Measurements from ENCODE around the gene SPAG7.

The SPAG7 gene

DNA sequence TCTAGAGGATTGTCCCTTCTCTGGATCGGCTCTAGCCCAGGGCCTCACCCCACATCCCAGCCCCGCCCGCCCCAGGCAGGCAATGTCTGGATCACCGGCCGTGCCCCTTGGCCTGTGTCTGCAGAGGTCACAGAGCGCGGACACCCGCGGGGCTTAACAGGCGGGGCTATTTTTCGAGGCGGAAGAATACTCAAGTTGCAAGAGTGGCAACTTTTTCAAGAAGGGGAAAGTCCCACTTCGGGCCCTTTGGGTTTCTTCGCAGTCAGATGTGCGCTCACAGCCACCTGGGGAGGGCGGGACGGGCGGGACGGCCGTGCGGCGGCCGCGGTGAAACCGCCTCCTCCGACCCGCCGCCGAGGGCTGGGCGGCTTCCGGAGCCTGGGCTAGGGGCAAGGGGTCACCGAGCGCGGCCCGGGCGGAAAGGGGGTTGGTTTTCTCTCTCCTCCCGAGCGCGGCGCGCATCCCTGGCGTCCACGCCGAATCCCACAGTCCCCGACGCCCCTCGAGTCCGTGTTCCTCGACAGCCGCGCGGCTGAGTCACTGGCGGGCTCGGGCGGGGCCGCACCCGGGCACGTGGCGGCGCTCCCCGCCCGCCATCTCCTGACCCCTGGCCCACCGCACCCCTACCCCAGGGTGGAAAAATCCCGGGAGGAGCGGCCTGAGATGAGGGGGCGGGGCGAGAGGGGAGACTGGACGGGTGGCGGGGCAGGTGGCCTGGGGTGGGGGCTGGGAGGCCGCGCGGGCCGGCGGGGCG, 18.1 kb downstream of the SPAG7 start:
- peak; percentile 82 for DNase-seq

DNA sequence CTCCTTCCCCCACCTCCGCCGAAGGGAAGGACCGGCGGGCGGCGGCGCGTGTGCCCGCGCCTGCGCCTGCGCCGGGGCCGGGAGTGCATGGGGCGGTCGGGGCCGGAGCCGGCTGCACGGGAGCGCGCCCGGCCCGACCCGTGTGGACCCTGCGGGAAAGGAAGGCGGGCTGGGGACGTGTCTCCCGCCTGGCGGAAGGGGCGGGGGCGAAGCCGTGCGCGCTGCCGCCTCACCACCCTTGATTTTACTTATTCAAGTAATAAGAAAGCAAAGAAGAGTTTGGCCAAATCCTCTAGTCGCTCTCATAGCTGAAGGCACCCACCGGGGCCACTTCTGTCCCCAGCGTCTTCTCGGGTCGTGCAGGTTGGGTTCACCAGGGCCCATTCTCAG, 18.7 kb downstream of the SPAG7 start:
- DNase-seq = peak; percentile 87

DNA sequence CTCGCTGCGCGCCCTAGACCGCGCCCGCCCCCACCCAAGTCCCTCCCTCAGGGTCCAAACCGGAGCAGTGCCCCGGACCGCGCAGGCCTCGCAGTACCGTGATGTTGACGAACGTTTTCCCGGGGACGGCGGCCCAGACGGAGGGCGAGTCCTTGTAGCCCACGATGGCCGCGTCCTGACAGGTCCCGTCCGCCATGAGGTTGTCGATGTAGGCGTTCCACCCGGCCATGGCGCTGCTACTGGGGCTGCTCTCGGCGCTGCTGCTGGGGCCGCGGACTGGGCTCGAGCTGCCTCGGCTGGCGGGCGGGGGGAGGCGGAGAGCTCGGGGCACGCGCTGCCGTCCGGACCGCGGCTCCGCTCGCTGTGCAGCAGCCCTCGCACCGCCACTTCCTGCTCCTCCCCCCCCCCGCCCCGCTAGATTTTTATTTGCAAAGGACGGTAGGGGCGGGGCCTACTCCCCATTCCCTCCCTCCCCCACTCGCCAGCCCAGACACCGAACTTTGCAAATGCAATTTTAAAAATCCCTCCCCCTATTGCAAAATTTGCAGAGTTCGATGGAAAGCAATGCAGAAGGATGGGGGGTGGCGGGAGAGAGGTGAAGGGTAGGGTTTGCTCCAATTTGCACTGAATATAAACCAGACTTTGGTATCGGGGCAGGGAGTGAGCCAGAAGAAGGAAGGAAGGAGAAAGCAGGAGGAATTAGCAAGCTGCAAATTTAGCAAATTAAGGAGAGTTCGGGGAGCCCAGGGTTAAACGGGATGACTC, 19.3 kb downstream of the SPAG7 start, which contains the start of gene PFN1:
PFN1 (minus strand) TSS at position 365 of the 765 bp plus-strand sequence; CDS start at position 229, 136 bp downstream.
- peak; percentile 90 for DNase-seq

DNA sequence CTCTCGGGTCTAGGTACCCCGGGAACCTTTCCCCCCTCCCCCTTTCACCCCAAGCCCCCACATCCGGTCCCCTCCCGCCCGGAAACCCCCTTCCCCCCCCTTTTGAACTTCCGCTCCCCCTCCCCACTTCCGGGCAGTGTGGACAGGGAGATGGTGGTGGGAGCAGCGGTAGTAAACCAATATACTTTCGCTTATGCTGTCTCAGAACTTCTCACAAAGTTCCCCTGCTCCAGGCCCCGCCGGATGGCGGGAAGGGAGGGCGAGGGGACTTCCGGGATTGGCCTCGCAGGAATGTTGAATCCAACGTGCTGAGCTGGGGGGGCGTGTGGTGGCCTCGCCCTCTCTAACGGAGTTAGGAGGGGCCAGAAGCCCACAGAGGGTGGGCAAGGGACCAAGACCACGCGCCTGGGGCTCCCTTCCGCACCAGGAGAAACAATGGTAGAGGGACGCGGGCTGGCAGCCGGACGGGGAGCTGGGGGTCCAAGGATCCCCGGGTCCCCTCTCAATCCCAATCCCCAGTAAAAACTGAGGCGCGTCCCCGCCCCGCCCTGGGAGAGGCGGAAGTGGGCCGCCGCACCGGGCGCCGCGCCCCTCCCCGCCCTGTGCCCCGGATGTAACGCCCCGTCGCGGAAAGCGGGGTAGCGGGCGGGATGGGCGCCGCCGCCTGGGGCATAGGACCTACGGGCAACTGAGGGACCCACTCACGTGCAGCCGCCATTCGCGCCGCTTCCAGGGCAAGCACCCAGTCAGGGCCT, 20.0 kb downstream of the SPAG7 start:
- DNase-seq = peak; percentile 50

DNA sequence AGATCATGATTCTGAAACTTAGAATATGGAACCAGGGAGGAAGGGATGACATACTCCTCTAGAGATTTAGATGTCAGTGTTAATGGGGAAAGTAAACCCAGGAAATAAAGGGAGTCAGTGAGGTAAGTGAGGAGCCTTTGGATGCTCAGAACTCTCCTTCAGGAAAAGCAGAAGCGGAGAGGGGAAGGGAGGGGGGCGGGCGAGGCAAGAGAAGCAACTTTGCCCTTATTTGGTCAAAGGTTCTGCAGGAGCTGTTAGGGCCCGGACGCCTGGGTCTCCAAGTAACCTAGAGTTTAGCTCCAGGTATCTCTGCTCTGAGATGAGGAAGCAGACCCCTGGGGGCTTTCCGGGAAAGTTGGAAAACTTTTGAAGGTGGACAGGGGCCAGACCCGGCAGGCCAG, 20.6 kb downstream of the SPAG7 start:
- DNase-seq = peak; percentile 42

DNA sequence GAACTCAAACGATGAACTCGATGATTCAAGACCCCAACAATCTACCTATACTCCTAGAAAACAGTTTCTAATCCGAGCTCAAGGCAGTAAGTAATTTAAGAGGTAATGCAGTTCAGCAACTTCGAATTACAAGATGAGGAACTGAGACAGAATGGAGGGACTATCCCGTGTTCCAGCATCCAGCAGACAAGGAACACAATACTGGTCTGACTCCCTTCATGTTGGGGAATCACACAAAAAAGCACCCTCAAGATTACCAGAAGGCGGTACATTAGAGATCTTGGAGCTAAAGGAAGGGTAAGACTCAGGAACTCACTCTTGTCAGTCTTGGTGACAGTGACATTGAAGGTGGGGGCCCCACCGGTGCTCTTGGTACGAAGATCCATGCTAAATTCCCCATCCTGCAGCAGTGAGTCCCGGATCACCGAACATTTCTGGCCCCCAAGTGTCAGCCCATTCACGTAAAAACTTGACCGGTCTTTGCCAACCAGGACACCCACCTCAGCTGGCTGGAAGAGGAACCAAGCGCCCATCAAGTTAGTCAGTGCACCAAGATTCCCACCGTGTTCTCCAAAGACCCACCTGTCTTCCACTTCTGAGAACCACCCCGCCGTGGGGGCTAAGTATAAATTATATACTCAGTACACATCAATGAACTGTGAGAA, 21.2 kb downstream of the SPAG7 start:
- no peak for DNase-seq

DNA sequence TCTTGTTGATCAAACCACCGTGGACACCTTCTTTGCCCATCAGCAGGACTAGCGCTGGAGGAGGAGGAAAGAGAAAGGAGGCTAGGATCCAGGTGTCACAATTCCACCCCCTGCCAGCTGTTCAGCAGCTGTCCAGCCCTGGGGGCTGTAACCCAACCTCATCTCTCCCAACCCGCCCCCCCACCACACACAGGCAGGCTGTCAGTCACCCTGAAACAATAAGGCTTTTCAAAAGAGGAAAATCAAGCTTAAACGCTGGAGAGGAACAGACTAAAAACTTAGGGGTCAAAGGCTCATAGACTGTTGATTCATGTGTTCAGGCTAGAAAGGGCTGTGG, 21.7 kb downstream of the SPAG7 start:
- no peak for DNase-seq

DNA sequence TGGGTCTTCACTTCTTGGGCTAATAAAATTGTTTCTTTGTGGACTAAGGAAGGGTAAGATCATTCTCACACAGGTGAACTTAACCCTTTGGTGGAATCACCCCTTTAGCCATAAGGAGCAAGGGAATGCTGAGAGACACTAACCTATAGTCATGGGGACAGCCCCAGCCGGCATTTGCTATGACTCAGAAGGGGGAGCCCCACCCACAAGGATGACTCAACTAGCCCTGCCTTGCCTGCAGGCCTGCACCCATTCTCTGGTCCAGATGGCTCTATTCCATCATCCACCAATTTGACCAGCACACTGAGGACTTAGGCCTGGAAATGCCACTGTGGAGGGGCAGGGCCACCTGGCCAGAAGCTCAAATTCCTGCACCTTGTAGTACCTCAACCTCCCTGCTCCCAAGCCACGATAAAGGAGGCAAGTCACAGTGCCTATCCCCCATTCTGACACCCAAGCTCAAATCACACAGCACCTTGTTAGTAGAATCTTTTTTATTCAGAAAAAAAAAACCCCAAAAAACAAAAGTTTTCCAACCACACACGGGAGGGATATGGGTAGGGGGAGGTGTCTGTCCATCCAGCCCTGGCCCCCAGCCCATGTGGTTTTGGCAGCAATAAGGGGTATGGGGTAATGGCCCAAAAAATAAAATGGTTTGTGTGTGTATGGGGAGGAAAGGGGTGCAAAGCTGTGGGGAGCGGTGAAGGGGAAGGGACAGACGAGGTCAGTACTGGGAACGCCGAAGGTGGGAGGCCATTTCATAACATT, 22.3 kb downstream of the SPAG7 start:
- no peak for DNase-seq

DNA sequence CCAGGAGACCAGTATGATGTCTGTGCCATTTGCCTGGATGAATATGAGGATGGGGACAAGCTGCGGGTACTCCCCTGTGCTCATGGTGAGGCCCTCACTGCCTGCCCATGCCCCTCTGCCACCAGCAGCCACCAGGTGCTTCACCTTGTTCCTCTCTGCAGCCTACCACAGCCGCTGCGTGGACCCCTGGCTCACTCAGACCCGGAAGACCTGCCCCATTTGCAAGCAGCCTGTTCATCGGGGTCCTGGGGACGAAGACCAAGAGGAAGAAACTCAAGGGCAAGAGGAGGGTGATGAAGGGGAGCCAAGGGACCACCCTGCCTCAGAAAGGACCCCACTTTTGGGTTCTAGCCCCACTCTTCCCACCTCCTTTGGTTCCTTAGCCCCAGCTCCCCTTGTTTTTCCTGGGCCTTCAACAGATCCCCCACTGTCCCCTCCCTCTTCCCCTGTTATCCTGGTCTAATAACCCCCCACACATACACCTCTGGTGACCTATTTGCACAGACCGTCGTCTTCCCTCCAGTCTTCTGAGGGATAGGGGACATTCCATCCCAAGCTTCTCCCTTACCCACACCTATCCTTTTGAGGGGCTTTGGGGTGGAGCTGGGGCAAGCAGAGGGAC, 23.0 kb downstream of the SPAG7 start:
- DNase-seq = no peak

DNA sequence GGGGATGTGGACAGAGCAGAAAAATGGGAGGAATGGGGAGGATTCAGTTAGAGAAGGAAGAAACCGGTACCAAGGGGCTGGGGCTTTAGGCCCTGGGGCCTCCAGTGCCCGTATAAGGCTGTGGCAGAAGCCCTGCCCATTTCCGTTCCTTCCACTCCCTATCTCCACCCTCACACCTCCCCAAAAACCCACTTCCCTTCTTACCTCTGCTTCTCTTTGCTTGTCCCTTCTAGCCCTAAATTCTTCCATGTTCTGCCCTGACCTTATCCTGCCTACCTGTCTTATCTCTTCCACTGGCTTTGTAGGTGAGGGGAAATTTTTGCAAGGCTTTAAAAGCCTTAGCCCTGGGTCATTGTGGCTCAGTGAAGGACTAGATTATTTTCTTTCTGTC, 23.5 kb downstream of the SPAG7 start:
- no peak for DNase-seq

DNA sequence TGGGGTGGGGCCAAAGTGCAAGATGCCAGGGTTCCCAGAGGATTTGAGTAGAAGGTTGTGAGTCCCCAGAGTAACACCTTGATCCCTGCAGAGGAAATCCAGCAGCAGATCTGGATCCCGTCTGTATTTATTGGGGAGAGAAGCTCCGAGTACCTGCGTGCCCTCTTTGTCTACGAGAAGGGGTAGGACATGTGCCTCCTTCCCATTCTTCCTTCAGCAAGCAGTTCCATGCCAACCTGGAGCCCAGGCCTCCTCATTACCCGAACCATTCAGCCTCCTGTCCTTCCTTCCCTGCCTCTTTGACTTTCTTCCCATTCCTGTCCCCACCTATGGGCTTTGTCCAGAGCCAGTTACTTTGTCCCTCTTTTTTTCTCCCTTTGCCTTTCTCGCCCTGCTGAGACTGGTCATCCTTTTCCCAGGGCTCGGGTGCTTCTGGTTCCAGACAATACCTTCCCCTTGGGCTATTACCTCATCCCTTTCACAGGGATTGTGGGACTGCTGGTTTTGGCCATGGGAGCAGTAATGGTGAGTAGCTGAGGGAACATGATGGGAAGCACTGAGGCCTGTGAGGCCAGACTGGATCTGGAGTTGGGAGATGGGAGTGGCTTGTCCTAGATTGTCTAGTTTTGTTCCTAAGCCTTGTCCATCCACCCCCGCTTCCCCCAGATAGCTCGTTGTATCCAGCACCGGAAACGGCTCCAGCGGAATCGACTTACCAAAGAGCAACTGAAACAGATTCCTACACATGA, 24.7 kb downstream of the SPAG7 start:
- no peak for DNase-seq

DNA sequence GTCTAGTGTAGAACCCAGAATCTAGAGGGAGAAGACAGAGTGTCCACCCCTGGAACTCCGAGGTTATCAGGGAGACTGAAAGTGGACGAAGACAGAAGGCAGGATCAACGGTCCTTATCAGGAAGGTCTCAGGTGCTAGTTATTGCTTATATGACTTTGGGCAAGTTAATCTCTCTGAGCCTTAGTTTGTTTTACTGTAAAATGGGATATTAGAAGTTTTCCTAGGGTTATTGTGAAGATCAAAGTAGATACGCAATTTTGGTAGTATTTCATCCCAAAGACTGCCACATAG, 26.4 kb downstream of the SPAG7 start:
- no peak for DNase-seq

DNA sequence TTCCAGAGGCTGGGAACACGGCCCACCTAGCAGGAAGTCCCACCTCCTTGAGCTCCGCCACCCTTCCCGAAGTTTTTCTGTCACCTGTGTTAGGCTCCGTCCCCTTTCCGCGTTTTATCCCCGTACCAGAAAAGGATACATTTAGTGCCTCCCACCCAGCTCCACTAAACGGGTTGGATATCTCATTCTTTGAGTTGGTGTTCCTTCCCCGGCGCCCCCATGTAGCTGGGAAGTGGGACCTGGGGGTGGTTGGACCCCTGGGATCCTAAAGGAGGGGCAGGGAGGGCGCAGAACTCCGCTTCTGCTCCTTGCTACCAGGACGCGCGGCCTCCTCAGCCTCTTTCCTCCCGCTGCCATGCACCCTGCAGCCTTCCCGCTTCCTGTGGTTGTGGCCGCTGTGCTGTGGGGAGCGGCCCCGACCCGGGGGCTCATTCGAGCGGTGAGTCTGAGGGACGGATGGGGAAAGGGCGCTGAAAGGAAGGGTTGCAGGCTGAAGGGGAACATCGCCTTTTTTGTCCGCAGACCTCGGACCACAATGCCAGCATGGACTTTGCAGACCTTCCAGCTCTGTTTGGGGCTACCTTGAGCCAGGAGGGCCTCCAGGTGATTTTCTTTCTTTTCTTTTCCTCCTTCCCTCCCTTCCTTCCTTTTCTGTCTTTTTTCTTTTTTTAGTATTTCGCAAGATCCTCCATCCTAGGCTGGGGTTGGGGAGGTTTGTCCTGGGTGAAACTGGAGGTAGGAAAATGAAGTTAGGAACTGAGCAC, 26.9 kb downstream of the SPAG7 start:
- DNase-seq = no peak

DNA sequence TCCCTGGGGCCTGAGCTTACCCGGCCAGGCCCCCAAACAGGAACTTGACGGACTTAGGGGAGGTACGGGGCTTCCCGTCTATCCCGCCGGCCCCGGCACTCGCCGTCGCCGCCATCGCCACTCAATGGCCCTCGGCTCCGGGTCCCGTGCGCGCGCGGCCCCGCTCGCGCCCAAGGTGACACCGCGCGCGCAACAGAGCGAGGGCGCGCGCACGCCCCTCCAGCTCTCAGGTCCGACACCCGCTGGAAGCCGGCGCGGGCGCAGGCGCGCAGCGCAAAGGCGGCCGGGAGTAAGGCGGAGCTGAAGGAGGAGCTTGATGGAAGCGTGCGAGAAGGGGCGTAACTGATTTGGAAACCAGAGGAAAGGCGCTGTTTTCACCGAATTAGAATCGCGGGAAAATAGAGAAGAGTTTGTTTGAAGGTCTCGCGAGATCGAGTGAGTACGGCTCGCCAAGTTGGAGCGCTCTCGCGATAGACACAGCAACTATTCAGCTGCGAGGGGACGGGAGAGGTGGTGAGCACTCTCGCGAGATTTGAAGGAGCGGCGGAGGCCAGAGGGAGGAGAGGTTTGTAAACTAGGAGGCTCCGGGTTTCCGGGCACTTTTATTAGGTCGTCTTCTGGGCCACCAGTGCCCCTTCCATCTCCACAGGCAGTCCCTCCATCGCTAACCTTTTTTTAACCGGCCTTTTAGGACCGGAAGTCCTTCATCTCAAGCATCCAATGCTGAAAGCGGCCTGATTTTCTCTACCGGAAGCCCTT, 27.6 kb downstream of the SPAG7 start, which contains the start of the genes RNF167 and SLC25A11:
RNF167 (plus strand) TSS at position 473 of the 759 bp plus-strand sequence. CDS start 642 bp downstream, outside the sequence.
SLC25A11 (minus strand) TSS at position 251 of the 759 bp plus-strand sequence; CDS start at position 115, 136 bp downstream.
- peak; percentile 97 for DNase-seq

DNA sequence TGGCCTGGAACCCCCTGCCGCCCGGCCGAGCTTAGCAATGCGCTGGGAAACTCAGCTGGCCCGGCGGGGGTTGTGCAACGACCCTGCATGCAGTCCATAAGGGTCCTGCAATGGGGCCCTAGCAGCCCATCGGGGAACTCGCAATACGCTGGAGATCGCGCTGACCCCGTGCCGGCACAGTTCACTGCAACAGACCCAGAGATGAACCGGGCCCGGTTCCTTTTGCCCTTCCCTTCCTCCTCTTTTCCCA, 28.1 kb downstream of the SPAG7 start:
- DNase-seq = no peak

DNA sequence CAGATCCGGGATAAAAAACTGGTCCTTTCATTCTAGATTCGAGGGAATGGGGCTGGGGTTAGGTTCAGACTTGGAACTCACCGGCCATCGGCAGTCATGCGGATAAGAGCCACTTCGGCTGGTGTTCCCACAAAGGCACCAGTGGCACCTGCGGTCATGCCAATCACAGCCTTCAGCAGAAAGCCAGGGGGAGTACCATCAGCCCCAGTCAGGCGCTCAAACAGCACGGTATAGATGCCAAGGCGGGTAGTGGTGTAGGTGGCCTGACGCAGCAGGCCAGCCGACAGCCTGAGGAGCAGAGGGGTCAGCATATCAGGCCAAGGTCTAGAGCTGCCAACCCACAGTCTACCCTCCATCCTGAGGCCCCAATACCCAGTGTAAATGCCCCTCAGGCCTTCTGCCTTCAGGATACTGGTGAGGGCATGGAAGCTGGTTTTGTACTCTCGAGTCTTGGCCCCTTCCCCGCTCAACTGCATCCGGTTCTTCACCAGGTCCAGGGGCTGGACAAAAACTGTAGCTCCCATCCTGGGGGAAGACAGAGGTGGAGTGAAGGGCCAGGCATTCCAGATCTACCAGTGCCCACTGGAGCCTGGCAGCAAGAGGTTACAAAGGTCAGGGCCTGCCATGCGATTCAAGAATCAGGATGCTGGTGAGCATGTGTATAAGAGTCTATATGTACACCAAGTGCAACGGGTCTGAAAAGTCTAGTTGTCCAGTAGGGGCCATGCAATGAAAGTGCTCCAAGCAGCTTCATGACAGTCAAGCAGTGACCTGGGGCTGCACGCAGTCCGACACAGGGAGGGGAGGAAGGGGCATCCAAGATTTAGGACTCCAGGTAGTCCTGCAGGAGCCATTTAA, 28.7 kb downstream of the SPAG7 start:
- peak; percentile 33 for DNase-seq

DNA sequence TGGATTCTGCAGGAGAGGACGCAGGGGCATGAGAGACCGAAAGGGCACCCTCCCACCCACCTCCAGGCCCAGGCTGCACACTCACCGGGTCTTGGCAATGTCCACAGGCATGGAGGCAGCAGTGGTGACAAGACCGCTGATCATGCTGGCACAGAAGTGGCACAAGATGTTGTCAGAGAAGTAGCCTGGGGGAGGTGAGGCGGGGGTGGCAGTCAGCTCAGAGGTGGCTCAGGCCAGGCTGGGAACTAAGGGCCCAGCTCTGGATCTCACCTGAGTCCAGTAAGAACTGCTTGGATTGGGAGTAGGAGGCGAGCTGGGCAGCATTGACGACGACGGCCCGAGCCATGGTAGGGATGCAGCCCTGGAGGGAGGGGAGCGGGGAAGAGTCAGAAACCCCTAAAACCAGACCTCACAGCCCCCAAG, 29.5 kb downstream of the SPAG7 start:
- DNase-seq = no peak

DNA sequence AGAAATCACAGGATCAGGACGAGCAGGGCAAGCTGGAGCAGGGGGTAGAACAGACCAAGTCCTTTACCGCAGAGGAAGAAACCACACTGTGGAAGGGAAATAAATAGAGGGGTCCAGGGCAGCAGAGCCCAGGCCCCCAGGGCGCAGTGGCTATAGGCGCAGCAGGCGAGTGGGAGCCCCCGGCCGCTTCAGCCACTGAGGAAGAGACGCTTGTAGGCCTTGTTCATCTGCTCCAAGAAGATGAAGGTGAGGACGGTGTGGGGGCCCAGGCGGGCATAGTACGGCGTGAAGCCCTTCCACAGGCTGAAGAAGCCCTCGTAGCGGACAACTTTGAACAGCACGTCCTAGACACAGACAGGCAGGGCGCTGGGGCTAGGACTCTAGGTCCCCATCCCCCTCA, 30.1 kb downstream of the SPAG7 start:
- no peak for DNase-seq

DNA sequence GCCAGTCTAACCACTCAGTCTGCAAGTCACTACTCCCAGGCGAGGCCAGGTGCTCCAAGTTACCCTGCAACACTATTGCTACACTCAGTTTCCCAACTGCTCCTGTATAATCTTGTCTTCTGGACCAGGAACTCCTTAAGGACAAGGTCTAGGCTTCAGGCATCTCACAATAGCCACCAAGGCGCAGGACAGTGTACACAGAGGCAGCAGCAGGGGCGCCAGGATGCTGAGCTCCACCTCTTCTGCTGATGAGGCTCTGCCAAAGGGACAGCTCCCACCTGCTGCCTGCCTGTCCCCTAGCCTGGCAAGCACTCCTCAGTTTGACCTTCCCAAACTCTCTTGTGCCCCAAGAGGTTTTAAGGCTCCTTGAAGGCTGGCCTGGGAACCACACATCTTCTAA, 31.2 kb downstream of the SPAG7 start:
- DNase-seq = no peak
